NCI-H526 treated with DMSO at 0.1 percent for 48 hours (cell line): ENCODE results near the gene TMEM242.

ENCODE experiments used
- DNase-seq: peaks from one replicate; lab custom pipeline; 2025; lab: John Stamatoyannopoulos, UW

The TMEM242 gene

DNA sequence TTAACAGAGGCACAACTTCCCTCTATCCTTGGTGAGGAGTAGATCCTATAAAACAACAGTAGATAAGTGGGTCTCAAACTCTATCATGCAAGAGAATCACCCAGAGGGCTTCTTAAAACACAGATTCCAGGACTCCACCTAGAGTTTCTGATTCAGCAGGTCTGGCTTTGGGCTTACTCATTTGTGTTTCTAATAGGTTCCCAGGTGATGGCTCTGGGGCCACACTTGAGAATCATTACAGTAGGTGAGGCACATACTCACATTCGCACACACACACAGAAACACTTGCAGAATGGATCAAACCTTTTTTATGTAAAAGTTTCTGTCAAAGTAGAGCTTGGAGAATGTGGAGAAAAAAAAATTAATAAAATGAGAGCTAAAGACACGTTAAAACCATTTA is 52.4 kb downstream of the TMEM242 start:
- DNase-seq: no peak

- no peak for DNase-seq
Measured at GRCh38 chr6:157270308-157270707, 53.0 kb downstream of the TMEM242 start.

DNA sequence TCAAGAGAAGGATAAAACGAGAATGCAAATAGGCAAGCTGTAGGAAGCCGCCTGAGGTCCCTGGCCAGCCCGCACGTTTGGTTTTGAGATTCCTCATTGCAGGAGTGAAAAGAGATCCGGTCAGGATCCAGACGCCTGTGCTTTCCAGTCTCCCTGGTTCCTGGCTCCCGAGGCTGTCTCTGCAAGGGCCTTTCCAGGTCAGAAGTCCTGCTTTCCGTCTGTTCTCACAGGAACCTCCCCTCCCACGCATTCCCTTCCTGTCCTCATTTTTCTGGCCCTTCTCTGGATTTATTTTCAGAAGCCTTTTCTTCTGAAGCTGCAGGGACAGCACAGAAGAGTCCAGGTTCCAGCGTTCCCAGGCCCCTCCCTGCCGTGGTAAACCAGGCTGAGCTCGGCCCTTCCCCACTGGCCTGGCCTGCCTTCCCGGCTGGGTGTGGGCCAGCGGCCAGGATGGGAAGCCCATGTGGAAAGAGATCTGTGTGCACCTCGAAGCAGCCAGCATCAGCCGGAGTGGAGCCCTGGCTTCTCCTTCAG is 54.0 kb downstream of the TMEM242 start:
- peak; percentile 67 for DNase-seq

- DNase-seq: no peak
Measured at GRCh38 chr6:157268835-157269234, 54.5 kb downstream of the TMEM242 start.

GRCh38 chr6:157268396-157268795 is 54.9 kb downstream of the TMEM242 start:
- DNase-seq: no peak

DNA sequence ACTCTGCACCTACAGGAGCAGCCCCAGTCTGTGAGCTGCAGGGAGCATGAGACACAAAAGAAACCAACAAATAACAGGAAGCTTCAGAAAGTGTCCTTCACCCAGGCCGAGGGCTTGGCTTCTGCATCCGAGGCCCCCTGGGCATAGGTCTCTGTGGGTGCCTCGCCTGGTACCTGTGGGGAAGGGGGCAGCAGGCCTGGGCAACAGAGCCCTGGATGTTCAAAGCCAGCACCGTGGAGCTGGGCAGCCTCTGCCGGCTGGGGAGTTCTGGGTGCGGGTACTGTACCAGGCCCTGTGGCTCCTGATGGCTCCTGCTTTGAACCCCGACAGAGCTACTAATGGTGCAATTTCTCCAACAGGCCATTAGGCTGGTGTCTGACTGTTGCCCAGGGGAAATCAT is 55.7 kb downstream of the TMEM242 start:
- DNase-seq: no peak

DNA sequence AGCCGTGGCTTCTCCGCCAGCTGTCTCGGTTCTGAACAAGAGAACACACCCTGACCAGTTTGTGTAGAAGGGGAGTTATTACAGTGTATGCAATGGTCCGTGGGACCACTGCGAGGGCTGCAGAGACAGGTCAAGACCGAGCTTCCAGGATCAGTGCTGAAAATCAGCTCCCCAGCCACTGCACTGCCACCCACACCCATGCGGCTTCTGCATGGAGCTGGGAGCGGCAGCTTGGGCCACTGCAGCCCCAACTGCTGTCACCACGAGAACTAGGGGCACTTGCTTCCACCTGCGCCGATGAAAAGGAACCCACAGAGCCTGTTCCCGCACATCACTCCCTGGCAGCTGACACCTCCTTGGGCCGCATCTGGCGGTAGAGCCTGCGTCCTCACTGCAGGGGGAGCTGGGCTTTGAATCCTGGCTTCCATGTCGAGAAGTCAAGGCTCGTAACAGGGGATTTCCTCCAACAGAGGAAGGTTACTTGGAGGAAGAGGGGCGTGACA is 56.2 kb downstream of the TMEM242 start:
- DNase-seq: no peak

DNA sequence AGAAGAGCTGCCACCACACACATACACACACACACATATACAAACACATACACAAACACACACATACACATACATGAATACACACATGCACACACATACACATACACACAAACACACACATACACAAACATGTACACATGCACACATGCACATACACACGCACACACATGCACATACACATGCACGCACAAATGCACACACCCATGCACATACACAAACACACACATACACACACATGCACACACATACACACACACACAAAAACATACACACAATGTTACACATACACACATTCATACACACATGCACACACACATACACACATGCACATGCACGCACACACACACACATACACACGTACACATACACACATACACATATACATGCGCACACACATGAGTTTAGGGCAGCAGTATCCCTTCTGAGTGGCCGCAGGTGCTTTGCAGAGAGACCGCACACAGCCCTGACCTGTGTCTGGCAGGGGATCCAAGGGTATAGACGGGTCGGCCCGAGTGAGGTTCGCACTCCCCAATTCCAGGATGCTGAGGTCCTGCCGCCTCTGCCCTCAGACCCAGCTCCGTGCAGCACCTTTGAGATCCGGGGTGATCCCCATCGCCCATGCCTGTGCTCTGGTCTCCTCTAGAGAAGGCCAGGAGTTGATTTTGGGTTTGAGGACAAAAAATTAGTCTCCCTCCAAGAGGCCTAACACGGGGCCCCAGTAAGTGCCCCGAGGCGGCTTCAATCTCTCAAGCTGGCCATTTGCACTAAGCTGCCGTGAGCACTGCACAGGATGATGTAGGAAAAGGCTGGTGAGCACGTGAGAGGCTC is 56.8 kb downstream of the TMEM242 start:
- DNase-seq: no peak

GRCh38 chr6:157265635-157266034 is 57.7 kb downstream of the TMEM242 start:
- DNase-seq: no peak

GRCh38 chr6:157265186-157265585 is 58.1 kb downstream of the TMEM242 start:
- no peak for DNase-seq

- DNase-seq: no peak
Measured at GRCh38 chr6:157264701-157265100, 58.6 kb downstream of the TMEM242 start.

GRCh38 chr6:157263881-157264397 is 59.4 kb downstream of the TMEM242 start:
- no peak for DNase-seq

- DNase-seq: no peak
Measured at GRCh38 chr6:157263146-157263545, 60.2 kb downstream of the TMEM242 start.

GRCh38 chr6:157261606-157262005 is 61.7 kb downstream of the TMEM242 start:
- no peak for DNase-seq

GRCh38 chr6:157260735-157261410 is 62.4 kb downstream of the TMEM242 start:
- DNase-seq: no peak

DNA sequence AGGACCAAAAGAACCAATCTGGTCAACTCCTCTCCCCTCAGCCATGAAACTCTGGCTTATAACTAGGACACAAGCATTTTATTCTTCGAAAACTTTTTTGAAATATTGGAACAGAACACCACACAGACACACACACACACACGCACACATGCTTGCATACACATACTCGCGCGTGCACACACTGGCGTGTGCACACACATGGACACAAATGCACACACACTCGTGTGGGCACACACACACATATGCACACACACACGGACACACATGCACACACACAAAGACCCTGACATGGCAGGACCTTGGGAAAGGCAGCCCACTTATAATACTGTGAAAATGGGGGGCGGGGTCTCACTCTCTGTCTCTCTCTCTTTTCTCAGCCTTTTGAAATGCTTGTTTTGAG is 63.9 kb downstream of the TMEM242 start:
- no peak for DNase-seq

GRCh38 chr6:157258878-157259277 is 64.4 kb downstream of the TMEM242 start:
- no peak for DNase-seq

DNA sequence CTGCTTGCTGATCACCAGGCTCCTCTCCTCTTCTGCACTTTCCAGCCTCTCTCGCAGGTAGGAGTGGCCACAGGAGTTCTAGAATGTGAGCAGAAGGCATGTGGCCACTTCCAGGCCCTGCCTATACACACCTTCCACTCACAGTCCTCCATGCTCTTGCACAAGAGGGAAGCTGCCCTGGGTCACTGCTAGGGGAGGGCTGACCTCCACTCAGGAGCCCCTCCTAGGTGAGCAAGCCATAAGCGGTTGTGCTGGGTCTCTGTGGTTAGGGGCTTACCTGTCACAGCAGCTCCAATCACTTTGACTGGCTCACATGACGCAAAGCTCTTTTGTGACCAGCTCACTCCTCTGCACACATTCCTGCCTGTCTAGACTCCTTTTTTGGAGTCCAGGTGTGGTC is 68.2 kb downstream of the TMEM242 start:
- DNase-seq: no peak

DNA sequence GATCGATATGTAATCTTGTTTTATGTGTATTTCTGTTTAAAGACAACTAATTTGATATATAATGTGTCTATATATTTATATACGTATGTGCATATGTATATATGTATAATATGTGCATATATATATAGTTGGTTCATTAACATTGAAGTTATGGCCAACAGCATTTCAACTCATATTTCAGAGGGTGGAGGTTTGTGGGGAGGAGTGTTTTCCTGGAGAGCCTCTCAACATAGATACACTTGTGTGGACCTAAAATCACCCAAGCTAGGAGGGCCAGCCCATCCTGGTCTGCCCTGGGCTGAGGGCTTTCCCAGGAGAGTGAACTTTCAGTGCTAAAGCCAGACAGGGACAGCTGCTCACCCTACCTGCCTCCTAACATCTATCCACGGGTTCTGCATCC is 68.8 kb downstream of the TMEM242 start:
- DNase-seq: no peak

DNA sequence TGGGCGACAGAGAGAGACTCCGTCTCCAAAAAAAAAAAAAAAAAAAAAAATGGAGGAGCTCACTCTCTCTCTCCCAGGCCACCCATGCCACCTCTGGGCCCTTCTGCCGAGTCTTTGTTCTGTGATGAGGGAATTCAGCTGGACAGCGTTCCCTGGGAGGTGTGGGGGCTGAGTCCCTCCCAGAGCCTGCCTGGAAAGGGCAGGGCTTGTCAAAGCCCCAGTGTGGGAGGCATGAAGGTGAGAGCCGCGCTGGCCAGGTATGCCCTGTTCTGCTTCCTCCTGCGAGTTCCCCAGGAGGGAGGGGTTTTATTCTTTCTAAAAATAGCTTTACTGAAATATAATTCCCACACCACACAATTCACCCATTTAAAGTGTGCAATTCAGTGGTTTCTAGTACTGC is 69.6 kb downstream of the TMEM242 start:
- no peak for DNase-seq

GRCh38 chr6:157253017-157253416 is 70.3 kb downstream of the TMEM242 start:
- DNase-seq: no peak

- no peak for DNase-seq
Measured at GRCh38 chr6:157251586-157252247, 71.6 kb downstream of the TMEM242 start.
